GOT3 (cell line): ENCODE data around the gene EDN1.

Experiments
- DNase-seq: peaks from one replicate; lab custom pipeline; 2025; ENCODE audit warnings: mixed read lengths; lab: John Stamatoyannopoulos, UW

Gene EDN1

GRCh38 chr6:12289933-12290820 lies at the start of gene EDN1:
EDN1 (plus strand) TSS chr6:12290361; CDS start chr6:12290630, 269 bp downstream.
- no peak for DNase-seq

- no peak for DNase-seq
Measured at GRCh38 chr6:12241493-12242175, 48.5 kb upstream of the EDN1 start.

- no peak for DNase-seq
Measured at GRCh38 chr6:12243169-12243568, 47.0 kb upstream of the EDN1 start.

GRCh38 chr6:12245360-12245759 lies 44.8 kb upstream of the EDN1 start:
- DNase-seq = no peak

GRCh38 chr6:12245763-12246718 lies 44.1 kb upstream of the EDN1 start:
- DNase-seq = no peak

- no peak for DNase-seq
Measured at GRCh38 chr6:12246900-12247299, 43.3 kb upstream of the EDN1 start.

- DNase-seq = no peak
Measured at GRCh38 chr6:12249541-12250382, 40.4 kb upstream of the EDN1 start.

GRCh38 chr6:12250383-12250770 lies 39.8 kb upstream of the EDN1 start:
- DNase-seq = no peak

GRCh38 chr6:12254210-12254609 lies 36.0 kb upstream of the EDN1 start:
- DNase-seq = no peak

GRCh38 chr6:12258191-12258590 lies 32.0 kb upstream of the EDN1 start:
- no peak for DNase-seq

GRCh38 chr6:12258591-12259075 lies 31.5 kb upstream of the EDN1 start:
- no peak for DNase-seq

- DNase-seq = no peak
Measured at GRCh38 chr6:12260458-12261093, 29.6 kb upstream of the EDN1 start.

- DNase-seq = no peak
Measured at GRCh38 chr6:12261502-12261901, 28.7 kb upstream of the EDN1 start.

- no peak for DNase-seq
Measured at GRCh38 chr6:12262236-12263061, 27.7 kb upstream of the EDN1 start.

- no peak for DNase-seq
Measured at GRCh38 chr6:12263403-12263802, 26.8 kb upstream of the EDN1 start.

- no peak for DNase-seq
Measured at GRCh38 chr6:12264671-12265070, 25.5 kb upstream of the EDN1 start.

- DNase-seq = no peak
Measured at GRCh38 chr6:12265296-12265695, 24.9 kb upstream of the EDN1 start.

- DNase-seq = no peak
Measured at GRCh38 chr6:12265791-12266190, 24.4 kb upstream of the EDN1 start.

GRCh38 chr6:12266571-12266970 lies 23.6 kb upstream of the EDN1 start:
- no peak for DNase-seq

- no peak for DNase-seq
Measured at GRCh38 chr6:12269110-12269509, 21.1 kb upstream of the EDN1 start.
